A549 (cell line): Measurements from ENCODE around the gene OSBPL2. TPM values are rescaled to one million over a fixed set of nuclear protein-coding genes. Genes with fewer than 3 reads are reported as not detected.

Experiments used
- ATAC-seq, 2 experiments: fragments of 200-7000 bp in 1 of 2; fragments of >200 bp in 1 of 2; cut with Nextera tagmentation in 1 of 2; cut with Tn5 transposase in 1 of 2; 3 replicates each; pipeline versions ENCODE4 v1.8.0 to v1.9.1; 2018 to 2020; ENCODE audit warnings: mild to moderate bottlenecking in 1 of 2, moderate library complexity in 1 of 2
- CTCF ChIA-PET: fragments of 300-600 bp; sonication (Branson Sonifier 250); formaldehyde crosslinking; extraction: SDS; loops from one replicate; lab custom pipeline; 2021; ENCODE audit warnings: antibody characterized with exemption, inconsistent platforms; lab: Yijun Ruan, JAX
- POLR2A ChIA-PET: fragments of 350-600 bp; formaldehyde crosslinking; extraction: SDS; loops from one replicate; lab custom pipeline; 2021; ENCODE audit warnings: antibody characterized with exemption, inconsistent platforms; lab: Yijun Ruan, JAX
- DNase-seq, 2 experiments: peaks; one replicate each; pipeline versions ENCODE4 v3.0.0 to v3.0.0-alpha.2; 2011 to 2016; ENCODE audit warnings: low read depth in 1 of 2, low spot score in 1 of 2
- FAIRE-seq: peaks from 2 replicates; lab custom pipeline; 2011; peaks lifted over from hg19 to GRCh38; lab: Jason Lieb, UNC
- H3K27ac ChIP-seq, 2 experiments: fragments of >200 bp; sonication (Bioruptor Twin); formaldehyde crosslinking; 3 replicates each; pipeline ENCODE4 v1.5.1; 2016 to 2017
- H3K4me1 ChIP-seq: fragments of >200 bp; sonication (Bioruptor Twin); formaldehyde crosslinking; 3 replicates; pipeline ENCODE4 v1.6.1; 2016
- H3K4me2 ChIP-seq: fragments of >200 bp; sonication (Bioruptor Twin); formaldehyde crosslinking; 3 replicates; pipeline ENCODE4 v1.6.1; 2016
- H3K4me3 ChIP-seq: fragments of >200 bp; sonication (Bioruptor Twin); formaldehyde crosslinking; 3 replicates; pipeline ENCODE4 v1.5.1; 2016
- H3K9me3 ChIP-seq: fragments of >200 bp; sonication (Bioruptor Twin); formaldehyde crosslinking; 3 replicates; pipeline ENCODE4 v1.6.1; 2016
- CBX8 ChIP-seq: fragments of 200-600 bp; sonication (generic); IDR thresholded peaks from 2 replicates; pipeline ENCODE4 v1.6.1; 2016
- CHD2 ChIP-seq: fragments of 150-350 bp; IDR thresholded peaks from 2 replicates; pipeline ENCODE4 v1.6.1; 2014; ENCODE audit warnings: low read length; ENCODE audit not compliant: partially characterized antibody
- EHF ChIP-seq: fragments of 250-450 bp; sonication (Bioruptor Pico); IDR thresholded peaks from 2 replicates; pipeline ENCODE4 v1.5.0; 2020; ENCODE audit warnings: mild to moderate bottlenecking
- EHMT2 ChIP-seq: fragments of 200-600 bp; sonication (generic); IDR thresholded peaks from 2 replicates; pipeline ENCODE4 v1.6.1; 2016; ENCODE audit warnings: antibody characterized with exemption, low read depth, mild to moderate bottlenecking, moderate library complexity
- ESRRA ChIP-seq: fragments of 150-350 bp; IDR thresholded peaks from 2 replicates; pipeline ENCODE4 v1.6.1; 2014; ENCODE audit warnings: mild to moderate bottlenecking, low read length, borderline replicate concordance
- HEYL ChIP-seq: fragments of 250-450 bp; sonication (Bioruptor Pico); IDR thresholded peaks from 2 replicates; pipeline ENCODE4 v1.8.0; 2021; ENCODE audit warnings: mild to moderate bottlenecking, moderate library complexity
- HOXA7 ChIP-seq: fragments of 250-450 bp; sonication (Bioruptor Pico); IDR thresholded peaks from 2 replicates; pipeline ENCODE4 v1.5.0; 2020; ENCODE audit warnings: mild to moderate bottlenecking, moderate library complexity
- HOXB5 ChIP-seq: fragments of 250-450 bp; sonication (Bioruptor Pico); IDR thresholded peaks from 2 replicates; pipeline ENCODE4 v1.5.0; 2020; ENCODE audit warnings: mild to moderate bottlenecking, moderate library complexity
- MYC ChIP-seq: IDR thresholded peaks from 2 replicates; pipeline ENCODE4 v1.6.1; 2012; ENCODE audit warnings: mild to moderate bottlenecking, inconsistent platforms, low read length, improper control_type of control experiment, borderline replicate concordance
- POLR2AphosphoS2 ChIP-seq: conservative IDR thresholded peaks from 2 replicates; pipeline ENCODE4 v1.6.1; 2012; ENCODE audit warnings: low read length, improper control_type of control experiment, inconsistent platforms
- RCOR1 ChIP-seq: fragments of 150-350 bp; IDR thresholded peaks from 2 replicates; pipeline ENCODE4 v1.6.1; 2014; ENCODE audit warnings: antibody characterized with exemption, low read length, low read depth
- TFCP2L1 ChIP-seq: fragments of 250-450 bp; sonication (Bioruptor Pico); IDR thresholded peaks from 2 replicates; pipeline ENCODE4 v1.5.0; 2021; ENCODE audit warnings: mild to moderate bottlenecking
- ZSCAN20 ChIP-seq: fragments of 250-450 bp; sonication (Bioruptor Pico); IDR thresholded peaks from 2 replicates; pipeline ENCODE4 v1.8.0; 2022; ENCODE audit warnings: mild to moderate bottlenecking, moderate library complexity
- WGBS: methylation state at CpG from one replicate; pipeline ENCODE4 v1.1.6; 2017; ENCODE audit errors: missing lambda C conversion rate; 5-methylcytosine and 5-hydroxymethylcytosine counted together
- polyA plus RNA-seq, 4 experiments: library from polyadenylated mRNA; depleted of rRNA in 3 of 4; stranded (reverse); fragments of >200 nt; fragmentation: RNase III in 1 of 4; extraction: RNeasy Plus Mini Kit Qiagen cat#74134 plus additional on column Dnase treatment in 1 of 4; gene quantifications; 2 replicates in 3 of 4; 3 replicates in 1 of 4; pipeline ENCODE4 v1.2.3, GENCODE V29; 2011 to 2017
- TF ChIP-seq, protein P1 (sequence below): fragments of >200 bp; sonication (Bioruptor Twin); formaldehyde crosslinking; IDR thresholded peaks from 2 replicates; pipeline ENCODE4 v1.6.1; 2016
- TF ChIP-seq, protein P2 (sequence below): fragments of 250-450 bp; sonication (Bioruptor Pico); IDR thresholded peaks from 2 replicates; pipeline ENCODE4 v1.5.0; 2021; ENCODE audit warnings: mild to moderate bottlenecking, moderate library complexity, borderline replicate concordance
- TF ChIP-seq, protein P3 (sequence below): fragments of 450-650 bp; IDR thresholded peaks from 2 replicates; pipeline ENCODE4 v1.6.1; 2014; ENCODE audit warnings: antibody characterized with exemption

Gene OSBPL2
- polyA plus RNA-seq, 2 of the 4 experiments (the other 2 are of a cell fraction) = 14.6 to 14.8 TPM

DNA sequence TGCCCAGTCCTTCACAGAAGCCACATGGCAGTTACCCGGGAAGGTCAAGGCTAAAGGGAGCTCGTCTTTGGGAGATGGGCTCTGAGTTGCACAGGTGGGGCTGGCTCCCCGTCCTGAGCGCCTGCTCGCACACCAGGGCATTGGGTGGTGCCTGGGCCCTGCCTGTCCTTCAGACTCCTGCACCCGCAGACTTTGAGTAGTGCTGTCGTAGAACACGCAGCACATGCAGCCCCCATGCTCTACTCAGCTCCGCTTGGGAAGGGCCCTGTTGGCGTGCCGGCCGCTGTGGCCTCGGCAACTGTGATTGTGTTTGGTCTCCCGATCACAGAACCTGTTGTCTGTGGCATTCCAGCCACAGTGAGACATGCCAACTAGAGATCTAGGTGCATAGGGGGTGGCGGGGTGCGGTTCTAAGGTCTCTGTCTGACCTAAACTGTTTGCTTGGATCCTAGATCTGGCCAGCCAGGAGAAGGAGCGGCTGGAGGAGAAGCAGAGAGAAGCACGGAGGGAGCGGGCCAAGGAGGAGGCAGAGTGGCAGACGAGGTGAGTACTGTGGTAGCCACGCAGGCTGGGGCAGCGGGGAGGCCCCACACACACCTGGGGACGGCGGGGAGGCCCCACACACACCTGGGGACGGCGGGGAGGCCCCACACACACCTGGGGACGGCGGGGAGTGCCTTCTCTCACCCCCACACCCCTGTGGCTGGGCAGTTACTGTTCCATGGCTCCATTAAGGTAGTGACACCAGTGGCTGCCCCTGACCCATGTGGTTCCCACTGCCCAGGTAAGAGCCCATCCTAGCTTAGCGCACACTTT lies 53.1 kb downstream of the OSBPL2 start:
- DNase-seq (no peak), ATAC-seq (peak; percentile 13 to 25; a peak in 3 of 6 replicates), FAIRE-seq (no peak)
- POLR2A ChIA-PET = no interaction called here
- Histone ChIP-seq H3K9me3 (no peaks in the 10 kb centered on the region), H3K4me2 (no peak overlapping the region), H3K27ac (no peak overlapping the region), H3K4me3 (no peak overlapping the region), H3K4me1 (no peaks in the 10 kb centered on the region)
- TF ChIP-seq HOXB5 = no peak
- no peak for TF ChIP-seq HEYL
- no peak for TF ChIP-seq POLR2AphosphoS2
- TF ChIP-seq CBX8 = no peak
- TF ChIP-seq CHD2 = no peak
- TF ChIP-seq ZSCAN20 (CRISPR knock-in tag) = no peak
- TF ChIP-seq, protein P1, sequence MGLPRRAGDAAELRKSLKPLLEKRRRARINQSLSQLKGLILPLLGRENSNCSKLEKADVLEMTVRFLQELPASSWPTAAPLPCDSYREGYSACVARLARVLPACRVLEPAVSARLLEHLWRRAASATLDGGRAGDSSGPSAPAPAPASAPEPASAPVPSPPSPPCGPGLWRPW = no peak
- no peak for TF ChIP-seq TFCP2L1 (CRISPR knock-in tag)
- TF ChIP-seq, protein P2, sequence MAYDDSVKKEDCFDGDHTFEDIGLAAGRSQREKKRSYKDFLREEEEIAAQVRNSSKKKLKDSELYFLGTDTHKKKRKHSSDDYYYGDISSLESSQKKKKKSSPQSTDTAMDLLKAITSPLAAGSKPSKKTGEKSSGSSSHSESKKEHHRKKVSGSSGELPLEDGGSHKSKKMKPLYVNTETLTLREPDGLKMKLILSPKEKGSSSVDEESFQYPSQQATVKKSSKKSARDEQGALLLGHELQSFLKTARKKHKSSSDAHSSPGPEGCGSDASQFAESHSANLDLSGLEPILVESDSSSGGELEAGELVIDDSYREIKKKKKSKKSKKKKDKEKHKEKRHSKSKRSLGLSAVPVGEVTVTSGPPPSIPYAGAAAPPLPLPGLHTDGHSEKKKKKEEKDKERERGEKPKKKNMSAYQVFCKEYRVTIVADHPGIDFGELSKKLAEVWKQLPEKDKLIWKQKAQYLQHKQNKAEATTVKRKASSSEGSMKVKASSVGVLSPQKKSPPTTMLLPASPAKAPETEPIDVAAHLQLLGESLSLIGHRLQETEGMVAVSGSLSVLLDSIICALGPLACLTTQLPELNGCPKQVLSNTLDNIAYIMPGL (CRISPR knock-in tag) = no peak
- WGBS = 93% methylated on average over 26 of the region's 29 CpGs
- CTCF ChIA-PET = interaction anchor here (0.7 to 2.7 kb wide), 3 partner anchors 10 to 265 kb away, joined by 4 to 10 read pairs (median 5); no protein-coding TSS in a partner anchor

DNA sequence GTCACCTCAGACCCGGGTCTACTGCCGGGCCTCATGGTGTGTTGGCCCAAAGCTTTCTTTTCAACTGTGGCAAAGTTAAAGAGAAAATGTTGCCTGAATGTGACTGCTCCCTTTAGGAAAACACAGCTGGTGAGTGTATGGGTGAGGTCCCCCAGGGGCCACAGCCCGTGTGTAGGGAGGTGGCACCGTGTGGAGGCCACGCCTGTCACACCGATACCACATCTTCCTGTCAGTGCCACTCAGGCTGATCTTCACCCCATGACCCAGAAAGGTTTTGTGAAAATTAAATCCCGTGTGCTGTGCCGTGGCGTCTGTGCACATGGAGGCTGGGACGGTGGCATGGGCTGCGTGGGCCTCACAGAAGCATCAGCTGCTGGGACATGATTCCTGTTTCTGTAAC lies 53.8 kb downstream of the OSBPL2 start:
- Histone ChIP-seq H3K9me3 (no peaks in the 10 kb centered on the region), H3K4me1 (no peaks in the 10 kb centered on the region)
- CTCF ChIA-PET = interaction anchor here (1.2 to 2.7 kb wide), 3 partner anchors 9 to 113 kb away, joined by 5 to 10 read pairs (median 8); no protein-coding TSS in a partner anchor
- DNase-seq = no peak
- WGBS = 92% methylated on average over 11 of the region's 11 CpGs
- TF ChIP-seq HOXA7 (no peak), EHMT2 (no peak), ESRRA (no peak), RCOR1 (no peak), MYC (no peak), ZSCAN20 (CRISPR knock-in tag) (no peak), EHF (CRISPR knock-in tag) (no peak)
- TF ChIP-seq, protein P3, sequence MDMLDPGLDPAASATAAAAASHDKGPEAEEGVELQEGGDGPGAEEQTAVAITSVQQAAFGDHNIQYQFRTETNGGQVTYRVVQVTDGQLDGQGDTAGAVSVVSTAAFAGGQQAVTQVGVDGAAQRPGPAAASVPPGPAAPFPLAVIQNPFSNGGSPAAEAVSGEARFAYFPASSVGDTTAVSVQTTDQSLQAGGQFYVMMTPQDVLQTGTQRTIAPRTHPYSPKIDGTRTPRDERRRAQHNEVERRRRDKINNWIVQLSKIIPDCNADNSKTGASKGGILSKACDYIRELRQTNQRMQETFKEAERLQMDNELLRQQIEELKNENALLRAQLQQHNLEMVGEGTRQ = no peak
- TF ChIP-seq, protein P2 (CRISPR knock-in tag) = no peak
- TF ChIP-seq, all 56 proteins: peak for 0
- FAIRE-seq = no peak
- Histone ChIP-seq H3K27ac (no peak overlapping the region), H3K4me3 (no peak overlapping the region), H3K4me2 (no peak overlapping the region)
- ATAC-seq = no peak
- POLR2A ChIA-PET = no interaction called here
